Spleen (tissue), 11 donors: Measurements from ENCODE around the gene KCNH6. TPM values are rescaled to one million over a fixed set of nuclear protein-coding genes. Genes with fewer than 3 reads are reported as not detected.

Experiments
- DNase-seq: peaks from one replicate; pipeline ENCODE4 v3.0.0-alpha.2; 2020
- H3K27ac ChIP-seq, 8 donors: fragments of 200-600 bp; sonication (generic) in 7 of 8; 1 replicate in 4 of 8; 2 replicates in 4 of 8; pipeline versions ENCODE4 v1.5.0 to v1.8.0; 2016 to 2021; ENCODE audit warnings: inconsistent platforms in 4 of 8, mild to moderate bottlenecking in 4 of 8, moderate library complexity in 1 of 8
- H3K27me3 ChIP-seq, 7 donors: fragments of 200-600 bp; sonication (generic) in 6 of 7; replicated peaks in 1 of 7; 1 replicate in 4 of 7; 2 replicates in 3 of 7; pipeline versions ENCODE4 v1.5.0 to v1.8.0; 2016 to 2021; ENCODE audit warnings: inconsistent platforms in 3 of 7, mild to moderate bottlenecking in 1 of 7
- H3K36me3 ChIP-seq, 6 donors: fragments of 200-600 bp; sonication (generic) in 5 of 6; 1 replicate in 4 of 6; 2 replicates in 2 of 6; pipeline versions ENCODE4 v1.5.0 to v1.8.0; 2016 to 2021; ENCODE audit warnings: inconsistent platforms in 2 of 6
- H3K4me1 ChIP-seq, 6 donors: fragments of 200-600 bp; sonication (generic) in 5 of 6; 1 replicate in 3 of 6; 2 replicates in 3 of 6; pipeline versions ENCODE4 v1.5.0 to v1.8.0; 2016 to 2021; ENCODE audit warnings: inconsistent platforms in 3 of 6
- H3K4me3 ChIP-seq, 8 donors: fragments of 200-600 bp; sonication (generic) in 7 of 8; 1 replicate in 4 of 8; 2 replicates in 4 of 8; pipeline versions ENCODE4 v1.5.0 to v1.8.0; 2016 to 2021; ENCODE audit warnings: inconsistent platforms in 4 of 8, mild to moderate bottlenecking in 4 of 8, moderate library complexity in 2 of 8
- H3K9me3 ChIP-seq, 8 donors: fragments of 200-600 bp; sonication (generic) in 7 of 8; 1 replicate in 4 of 8; 2 replicates in 4 of 8; pipeline versions ENCODE4 v1.5.0 to v1.8.0; 2016 to 2021; ENCODE audit warnings: inconsistent platforms in 4 of 8
- CTCF ChIP-seq, 11 experiments: fragments of 200-600 bp in 7 of 11; fragments of 450-650 bp in 4 of 11; sonication (generic) in 4 of 11; IDR thresholded peaks in 8 of 11; conservative IDR thresholded peaks in 3 of 11; 1 replicate in 7 of 11; 2 replicates in 4 of 11; pipeline versions ENCODE4 v1.4.0 to v1.8.0; 2016 to 2021; ENCODE audit warnings: antibody characterized with exemption in 11 of 11, inconsistent platforms in 4 of 11, mild to moderate bottlenecking in 1 of 11
- POLR2A ChIP-seq, 3 donors: fragments of 450-650 bp; IDR thresholded peaks; one replicate each; pipeline ENCODE4 v1.5.1; 2017; ENCODE audit warnings: antibody characterized with exemption in 3 of 3, mild to moderate bottlenecking in 1 of 3
- POLR2AphosphoS5 ChIP-seq, 3 donors: sonication (generic); formaldehyde crosslinking; IDR thresholded peaks; one replicate each; pipeline ENCODE4 v1.5.1; 2017; ENCODE audit warnings: antibody characterized with exemption in 3 of 3
- WGBS, 5 donors: extraction: QIAGEN DNeasy Blood & Tissue Kit in 3 of 5; methylation state at CpG; one replicate each; pipeline versions ENCODE4 v1.1.5 to v1.1.7; 2013 to 2018; 5-methylcytosine and 5-hydroxymethylcytosine counted together
- intact Hi-C: fragments of 100-400 bp; cut with DNase I; formaldehyde crosslinking; loops from one replicate; pipeline ENCODE4 v1.15.0; 2023; ENCODE audit warnings: low total_unique reads
- polyA plus RNA-seq, 3 donors: library from polyadenylated mRNA; stranded (reverse); fragments of 200-250 nt; gene quantifications; one replicate each; pipeline ENCODE4 v1.2.1, GENCODE V29; 2013
- total RNA-seq, 7 donors: library from RNA; depleted of rRNA in 3 of 7; stranded (reverse); fragments of >200 nt in 3 of 7; fragmentation: NEBNext Ultra II Directional in 4 of 7; extraction: Animal tissue kit (Norgen Biotek cat#: 25700) in 4 of 7; gene quantifications; one replicate each; pipeline versions ENCODE4 v1.1.0 to v1.2.1, GENCODE V29; 2016 to 2021
- donor health status: healthy with polysubstance abuse.
- donor health status: DM: no; HTN: no; CAD: no; lungs with moderate emphysema.
- donor health status: DM: no; HTN: no; CAD: no.
- donor health status: Bipolar disorder and iron deficiency.
- donor health status: healthy.
- donor health status: DM: no; HTN: no; CAD: no.
- donor health status: DM: yes; HTN: yes; CAD: no.

The KCNH6 gene
- total and polyA plus RNA-seq, 10 donors: not detected

- H3K36me3 ChIP-seq: no peaks in the 10 kb centered on the region
- H3K4me3 ChIP-seq: no peak overlapping the region
- H3K4me1 ChIP-seq: no peaks in the 10 kb centered on the region
- intact Hi-C loops: no loop called here
- H3K9me3 ChIP-seq: no peaks in the 10 kb centered on the region
- no peak for TF ChIP-seq POLR2A (IDR thresholded peaks at IDR 0.05)
- TF ChIP-seq CTCF (IDR thresholded peaks at IDR 0.05 in 8 of 11, conservative IDR thresholded peaks at IDR 0.05 in 3 of 11): no peak
- no peak for TF ChIP-seq POLR2AphosphoS5 (IDR thresholded peaks at IDR 0.05)
- no peak overlapping the region for H3K27ac ChIP-seq
- H3K27me3 ChIP-seq: peaks cover 0 to 27% (median 0%) of the 10 kb centered on the region in 7 donors
- 77 to 92% (median 80%) methylated on average over 9 of the region's 9 CpGs for WGBS, 5 donors
- DNase-seq: no peak
Observed at GRCh38 chr17:63498626-63499195, 24.4 kb upstream of the KCNH6 start.

- intact Hi-C loops: no loop called here
- H3K4me3 ChIP-seq: no peak overlapping the region
- no peak for DNase-seq
- no peaks in the 10 kb centered on the region for H3K36me3 ChIP-seq
- no peak overlapping the region for H3K27ac ChIP-seq
- H3K9me3 ChIP-seq: peaks cover 0 to 8% (median 3%) of the 10 kb centered on the region in 8 donors
- H3K4me1 ChIP-seq: no peaks in the 10 kb centered on the region
- H3K27me3 ChIP-seq: peaks cover 0 to 46% (median 0%) of the 10 kb centered on the region in 7 donors
- 61 to 79% (median 68%) methylated on average over 14 of the region's 14 CpGs for WGBS, 5 donors
- TF ChIP-seq POLR2A (IDR thresholded peaks at IDR 0.05) (no peak), POLR2AphosphoS5 (IDR thresholded peaks at IDR 0.05) (no peak), CTCF (IDR thresholded peaks at IDR 0.05 in 8 of 11, conservative IDR thresholded peaks at IDR 0.05 in 3 of 11) (no peak)
Observed at GRCh38 chr17:63500543-63501390, 22.4 kb upstream of the KCNH6 start.

GRCh38 chr17:63503341-63503705 lies 19.8 kb upstream of the KCNH6 start:
- Histone ChIP-seq H3K9me3 (peaks cover 0 to 9% (median 3%) of the 10 kb centered on the region in 8 donors), H3K36me3 (no peaks in the 10 kb centered on the region), H3K4me1 (no peaks in the 10 kb centered on the region), H3K27me3 (peaks cover 0 to 69% (median 0%) of the 10 kb centered on the region in 7 donors), H3K4me3 (no peak overlapping the region), H3K27ac (no peak overlapping the region)
- intact Hi-C loops: no loop called here
- no peak for TF ChIP-seq POLR2A (IDR thresholded peaks at IDR 0.05)
- no peak for TF ChIP-seq CTCF (IDR thresholded peaks at IDR 0.05 in 8 of 11, conservative IDR thresholded peaks at IDR 0.05 in 3 of 11)
- TF ChIP-seq POLR2AphosphoS5 (IDR thresholded peaks at IDR 0.05): no peak
- no peak for DNase-seq
- 84 to 87% (median 84%) methylated on average over 8 of the region's 8 CpGs for WGBS, 5 donors

GRCh38 chr17:63504261-63504660 lies 18.9 kb upstream of the KCNH6 start:
- Histone ChIP-seq H3K4me3 (no peak overlapping the region), H3K27ac (no peak overlapping the region), H3K36me3 (no peaks in the 10 kb centered on the region), H3K9me3 (peaks cover 0 to 9% (median 3%) of the 10 kb centered on the region in 8 donors), H3K4me1 (no peaks in the 10 kb centered on the region), H3K27me3 (peaks cover 0 to 74% (median 0%) of the 10 kb centered on the region in 7 donors)
- no peak for TF ChIP-seq POLR2AphosphoS5 (IDR thresholded peaks at IDR 0.05)
- no peak for TF ChIP-seq POLR2A (IDR thresholded peaks at IDR 0.05)
- no peak for TF ChIP-seq CTCF (IDR thresholded peaks at IDR 0.05 in 8 of 11, conservative IDR thresholded peaks at IDR 0.05 in 3 of 11)
- no peak for DNase-seq
- intact Hi-C loops: no loop called here
